Ishikawa (cell line): ENCODE measurements around the gene DACT1.

Experiments used
- CEBPB ChIP-seq: IDR thresholded peaks from 2 replicates; pipeline ENCODE4 v1.6.1; 2012
- CREB1 ChIP-seq: IDR thresholded peaks from 2 replicates; pipeline ENCODE4 v1.6.1; 2012; ENCODE audit warnings: low read depth
- EGR1 ChIP-seq: IDR thresholded peaks from 2 replicates; pipeline ENCODE4 v1.6.1; 2012
- EP300 ChIP-seq: IDR thresholded peaks from 2 replicates; pipeline ENCODE4 v1.6.1; 2012; ENCODE audit warnings: borderline replicate concordance
- FOXM1 ChIP-seq: IDR thresholded peaks from 2 replicates; pipeline ENCODE4 v1.6.1; 2012; ENCODE audit warnings: low read depth, borderline replicate concordance
- MAX ChIP-seq: IDR thresholded peaks from 2 replicates; pipeline ENCODE4 v1.6.1; 2012
- NFIC ChIP-seq: IDR thresholded peaks from 2 replicates; pipeline ENCODE4 v1.6.1; 2012
- RAD21 ChIP-seq: IDR thresholded peaks from 2 replicates; pipeline ENCODE4 v1.6.1; 2012; ENCODE audit warnings: low read depth
- REST ChIP-seq: IDR thresholded peaks from 2 replicates; pipeline ENCODE4 v1.6.1; 2012; ENCODE audit warnings: low read depth, mild to moderate bottlenecking
- TCF12 ChIP-seq: IDR thresholded peaks from 2 replicates; pipeline ENCODE4 v1.6.1; 2012; ENCODE audit warnings: low read depth
- TEAD4 ChIP-seq: IDR thresholded peaks from 2 replicates; pipeline ENCODE4 v1.6.1; 2012
- USF1 ChIP-seq: IDR thresholded peaks from 2 replicates; pipeline ENCODE4 v1.6.1; 2012
- YY1 ChIP-seq: IDR thresholded peaks from 2 replicates; pipeline ENCODE4 v1.6.1; 2012; ENCODE audit warnings: low read depth
- ZBTB7A ChIP-seq: IDR thresholded peaks from 2 replicates; pipeline ENCODE4 v1.6.1; 2012; ENCODE audit warnings: low read depth

- TF ChIP-seq ZBTB7A = no peak
- no peak for TF ChIP-seq RAD21
- no peak for TF ChIP-seq EP300
- no peak for TF ChIP-seq EGR1
- TF ChIP-seq CREB1 = no peak
- TF ChIP-seq REST = no peak
- TF ChIP-seq TEAD4 = no peak
- TF ChIP-seq TCF12 = no peak
- no peak for TF ChIP-seq MAX
- no peak for TF ChIP-seq FOXM1
- TF ChIP-seq YY1 = no peak
- TF ChIP-seq USF1 = no peak
- no peak for TF ChIP-seq CEBPB
- no peak for TF ChIP-seq NFIC
Observed at GRCh38 chr14:58680698-58681097, 42.9 kb downstream of the DACT1 start.
